ENCODE results near the gene MAD1L1. TPM values are rescaled to one million over a fixed set of nuclear protein-coding genes. Genes with fewer than 3 reads are reported as not detected.

Gene MAD1L1
- total RNA-seq, 1 donor from 2014 or later: 32.3 TPM

DNA sequence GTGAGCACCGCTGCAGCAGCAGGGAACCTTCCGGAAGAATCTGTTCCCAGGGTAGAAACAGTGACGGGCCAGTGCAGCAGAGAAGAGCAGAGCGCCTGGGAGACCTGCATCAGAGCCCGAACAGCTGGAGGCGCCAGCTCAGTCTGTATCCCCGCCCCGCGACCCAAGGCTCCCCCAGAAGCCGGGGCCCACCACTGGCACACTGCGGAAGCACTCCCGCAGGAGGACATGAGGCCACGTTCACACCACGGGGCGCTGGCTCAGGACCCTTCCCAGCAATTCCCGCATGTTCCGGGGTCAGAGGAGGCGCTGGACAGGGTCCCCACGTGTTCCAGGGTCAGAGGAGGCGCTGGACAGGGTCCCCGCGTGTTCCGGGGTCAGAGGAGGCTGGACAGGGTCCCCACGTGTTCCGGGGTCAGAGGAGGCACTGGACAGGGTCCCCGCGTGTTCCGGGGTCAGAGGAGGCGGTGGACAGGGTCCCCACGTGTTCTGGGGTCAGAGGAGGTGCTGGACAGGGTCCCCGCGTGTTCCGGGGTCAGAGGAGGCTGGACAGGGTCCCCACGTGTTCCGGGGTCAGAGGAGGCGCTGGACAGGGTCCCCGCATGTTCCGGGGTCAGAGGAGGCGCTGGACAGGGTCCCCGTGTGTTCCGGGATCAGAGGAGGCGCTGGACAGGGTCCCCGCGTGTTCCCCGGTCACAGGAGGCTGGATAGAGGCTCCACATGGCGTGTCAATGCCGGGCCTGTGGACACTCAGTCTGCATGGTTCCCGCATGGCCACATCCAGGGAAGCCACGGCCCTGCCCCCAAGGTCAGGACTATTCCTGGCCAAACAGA lies 117.6 kb downstream of the MAD1L1 start:
- FAIRE-seq: no peak
- no peaks in the 10 kb centered on the region for H3K27me3 Mint-ChIP-seq (ENCODE audit: low read depth, unreplicated experiment)
- Histone ChIP-seq H3K4me1 (ENCODE audit: insufficient read depth, low read length) (peaks cover 57% of the 10 kb centered on the region), H3K9ac (ENCODE audit: low read length) (peak overlapping the region; percentile 60), H3K27ac (ENCODE audit: low read depth, low read length) (no peak overlapping the region), H3K4me2 (ENCODE audit: low read length) (peak overlapping the region; percentile 76), H3K4me3 (ENCODE audit: insufficient read depth, low read depth, low read length) (peak overlapping the region; percentile 13), H3K27me3 (ENCODE audit: insufficient read depth, low read length) (no peaks in the 10 kb centered on the region), H2AFZ (ENCODE audit: low read depth, low read length) (no peak overlapping the region), H4K20me1 (ENCODE audit: insufficient read depth, low read length) (peaks cover 36% of the 10 kb centered on the region), H3K79me2 (ENCODE audit: insufficient read depth, low read length) (peaks cover 15% of the 10 kb centered on the region), H3K9me3 (ENCODE audit: insufficient read depth, low read depth, low read length) (no peaks in the 10 kb centered on the region), H3K36me3 (ENCODE audit: insufficient read depth, low read length) (no peaks in the 10 kb centered on the region)
- H3K4me3 Mint-ChIP-seq (ENCODE audit: unreplicated experiment): no peak overlapping the region
- H3K36me3 Mint-ChIP-seq (ENCODE audit: low read depth, unreplicated experiment): peaks cover 18% of the 10 kb centered on the region
- DNase-seq (ENCODE audit: low read depth): no peak
- TF ChIP-seq, protein P1, sequence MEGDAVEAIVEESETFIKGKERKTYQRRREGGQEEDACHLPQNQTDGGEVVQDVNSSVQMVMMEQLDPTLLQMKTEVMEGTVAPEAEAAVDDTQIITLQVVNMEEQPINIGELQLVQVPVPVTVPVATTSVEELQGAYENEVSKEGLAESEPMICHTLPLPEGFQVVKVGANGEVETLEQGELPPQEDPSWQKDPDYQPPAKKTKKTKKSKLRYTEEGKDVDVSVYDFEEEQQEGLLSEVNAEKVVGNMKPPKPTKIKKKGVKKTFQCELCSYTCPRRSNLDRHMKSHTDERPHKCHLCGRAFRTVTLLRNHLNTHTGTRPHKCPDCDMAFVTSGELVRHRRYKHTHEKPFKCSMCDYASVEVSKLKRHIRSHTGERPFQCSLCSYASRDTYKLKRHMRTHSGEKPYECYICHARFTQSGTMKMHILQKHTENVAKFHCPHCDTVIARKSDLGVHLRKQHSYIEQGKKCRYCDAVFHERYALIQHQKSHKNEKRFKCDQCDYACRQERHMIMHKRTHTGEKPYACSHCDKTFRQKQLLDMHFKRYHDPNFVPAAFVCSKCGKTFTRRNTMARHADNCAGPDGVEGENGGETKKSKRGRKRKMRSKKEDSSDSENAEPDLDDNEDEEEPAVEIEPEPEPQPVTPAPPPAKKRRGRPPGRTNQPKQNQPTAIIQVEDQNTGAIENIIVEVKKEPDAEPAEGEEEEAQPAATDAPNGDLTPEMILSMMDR (IDR thresholded peaks at IDR 0.05; ENCODE audit: insufficient read depth, low read depth, low read length): no peak
- TF ChIP-seq EZH2 (IDR thresholded peaks at IDR 0.05; ENCODE audit: insufficient read depth, low read length): no peak
- H3K27ac Mint-ChIP-seq (ENCODE audit: unreplicated experiment): no peak overlapping the region
- peaks cover 34% of the 10 kb centered on the region for H3K4me1 Mint-ChIP-seq (ENCODE audit: low read depth, unreplicated experiment)
- no peaks in the 10 kb centered on the region for H3K9me3 Mint-ChIP-seq (ENCODE audit: unreplicated experiment)

DNA sequence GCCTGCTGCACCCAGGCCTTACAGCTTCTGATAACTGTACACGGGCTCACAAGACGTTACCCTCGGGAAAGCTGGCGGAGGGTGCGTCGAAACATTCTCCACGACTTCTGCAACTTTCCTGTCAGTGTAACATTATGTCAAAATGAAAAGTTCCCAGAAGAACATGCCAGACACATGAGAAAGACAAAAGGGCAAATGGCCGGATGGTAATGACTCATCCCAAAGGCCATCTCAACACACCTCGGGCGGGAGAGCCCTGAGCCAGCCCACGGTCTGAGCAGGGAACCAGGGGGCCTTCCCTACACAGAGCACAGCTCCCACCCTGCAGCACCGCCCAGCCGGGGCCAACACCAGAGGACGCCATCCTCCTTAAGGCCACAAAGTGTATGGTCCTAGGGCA lies 118.7 kb downstream of the MAD1L1 start:
- Histone ChIP-seq H3K27ac (ENCODE audit: low read depth, low read length) (peak overlapping the region; percentile 58), H3K36me3 (ENCODE audit: insufficient read depth, low read length) (no peaks in the 10 kb centered on the region), H3K79me2 (ENCODE audit: insufficient read depth, low read length) (peaks cover 15% of the 10 kb centered on the region), H3K4me1 (ENCODE audit: insufficient read depth, low read length) (peaks cover 68% of the 10 kb centered on the region), H4K20me1 (ENCODE audit: insufficient read depth, low read length) (peaks cover 27% of the 10 kb centered on the region), H3K9ac (ENCODE audit: low read length) (no peak overlapping the region), H2AFZ (ENCODE audit: low read depth, low read length) (no peak overlapping the region), H3K4me3 (ENCODE audit: insufficient read depth, low read depth, low read length) (no peak overlapping the region), H3K4me2 (ENCODE audit: low read length) (peak overlapping the region; percentile 22), H3K9me3 (ENCODE audit: insufficient read depth, low read depth, low read length) (no peaks in the 10 kb centered on the region), H3K27me3 (ENCODE audit: insufficient read depth, low read length) (no peaks in the 10 kb centered on the region)
- Mint-ChIP-seq H3K27ac (ENCODE audit: unreplicated experiment) (peak overlapping the region; percentile 58), H3K4me3 (ENCODE audit: unreplicated experiment) (no peak overlapping the region), H3K4me1 (ENCODE audit: low read depth, unreplicated experiment) (peaks cover 42% of the 10 kb centered on the region), H3K9me3 (ENCODE audit: unreplicated experiment) (no peaks in the 10 kb centered on the region), H3K27me3 (ENCODE audit: low read depth, unreplicated experiment) (no peaks in the 10 kb centered on the region), H3K36me3 (ENCODE audit: low read depth, unreplicated experiment) (peaks cover 18% of the 10 kb centered on the region)
- no peak for TF ChIP-seq EZH2 (IDR thresholded peaks at IDR 0.05; ENCODE audit: insufficient read depth, low read length)
- TF ChIP-seq, protein P1 (IDR thresholded peaks at IDR 0.05; ENCODE audit: insufficient read depth, low read depth, low read length): no peak
- DNase-seq (ENCODE audit: low read depth) (peak; percentile 74), FAIRE-seq (no peak)
